GM21529 (cell line): ENCODE data around the gene STAT2.

Experiments used
- ATAC-seq: cut with Tn5 transposase; IDR thresholded peaks from one replicate; pipeline ENCODE4 v1.9.1; 2021; ENCODE audit not compliant: unreplicated experiment

STAT2 gene

GRCh38 chr12:56297400-56297799, 62.5 kb downstream of the STAT2 start:
- no peak for ATAC-seq

GRCh38 chr12:56296295-56296694, 63.6 kb downstream of the STAT2 start:
- no peak for ATAC-seq

GRCh38 chr12:56293795-56294194, 66.1 kb downstream of the STAT2 start:
- ATAC-seq = no peak
